HEK293T (cell line): ENCODE measurements around the gene BCL2L15.

ENCODE experiments used
- CTCF ChIA-PET: fragments of 350-600 bp; formaldehyde crosslinking; extraction: SDS; loops from one replicate; lab custom pipeline; 2021; ENCODE audit warnings: antibody characterized with exemption, inconsistent platforms; lab: Yijun Ruan, JAX
- POLR2A ChIA-PET: fragments of 350-600 bp; formaldehyde crosslinking; extraction: SDS; loops from one replicate; lab custom pipeline; 2020; ENCODE audit warnings: antibody characterized with exemption, inconsistent platforms; lab: Yijun Ruan, JAX
- DNase-seq: peaks from one replicate; pipeline ENCODE4 v3.0.0; 2012; ENCODE audit warnings: mixed read lengths; ENCODE audit errors: extremely low spot score
- ARNT ChIP-seq: fragments of 450-650 bp; IDR thresholded peaks from 2 replicates; pipeline ENCODE4 v1.6.1; 2017; ENCODE audit warnings: mild to moderate bottlenecking
- BHLHE40 ChIP-seq: fragments of 450-650 bp; IDR thresholded peaks from 2 replicates; pipeline ENCODE4 v1.6.1; 2016; ENCODE audit warnings: mild to moderate bottlenecking, moderate library complexity, borderline replicate concordance
- CTBP1 ChIP-seq: fragments of 450-650 bp; IDR thresholded peaks from 2 replicates; pipeline ENCODE4 v1.6.1; 2016; ENCODE audit warnings: borderline replicate concordance
- ELF4 ChIP-seq: fragments of 450-650 bp; IDR thresholded peaks from 2 replicates; pipeline ENCODE4 v1.6.1; 2017; ENCODE audit warnings: antibody characterized with exemption
- FOXA1 ChIP-seq: fragments of 450-650 bp; IDR thresholded peaks from 2 replicates; pipeline ENCODE4 v1.6.1; 2016; ENCODE audit warnings: mild to moderate bottlenecking
- FOXK2 ChIP-seq: fragments of 450-650 bp; IDR thresholded peaks from 2 replicates; pipeline ENCODE4 v1.6.1; 2016; ENCODE audit warnings: mild to moderate bottlenecking
- FOXM1 ChIP-seq: fragments of 450-650 bp; IDR thresholded peaks from 2 replicates; pipeline ENCODE4 v1.6.1; 2017; ENCODE audit warnings: mild to moderate bottlenecking, borderline replicate concordance
- HDGF ChIP-seq: fragments of 450-650 bp; IDR thresholded peaks from 2 replicates; pipeline ENCODE4 v1.6.1; 2017; ENCODE audit warnings: antibody characterized with exemption, borderline replicate concordance
- L3MBTL2 ChIP-seq: fragments of 450-650 bp; conservative IDR thresholded peaks from 2 replicates; pipeline ENCODE4 v1.6.1; 2016; ENCODE audit warnings: mild to moderate bottlenecking
- LEF1 ChIP-seq: fragments of 450-650 bp; IDR thresholded peaks from 2 replicates; pipeline ENCODE4 v1.6.1; 2017; ENCODE audit warnings: mild to moderate bottlenecking, borderline replicate concordance
- NFRKB ChIP-seq: fragments of 450-650 bp; IDR thresholded peaks from 2 replicates; pipeline ENCODE4 v1.6.1; 2016; ENCODE audit warnings: mild to moderate bottlenecking, moderate library complexity
- PKNOX1 ChIP-seq: fragments of 450-650 bp; IDR thresholded peaks from 2 replicates; pipeline ENCODE4 v1.6.1; 2016
- SP1 ChIP-seq: fragments of 450-650 bp; IDR thresholded peaks from 2 replicates; pipeline ENCODE4 v1.6.1; 2017
- SUZ12 ChIP-seq: fragments of 450-650 bp; IDR thresholded peaks from 2 replicates; pipeline ENCODE4 v1.6.1; 2016; ENCODE audit warnings: mild to moderate bottlenecking
- ZNF384 ChIP-seq: fragments of 450-650 bp; IDR thresholded peaks from 2 replicates; pipeline ENCODE4 v1.6.1; 2016

BCL2L15 gene

GRCh38 chr1:113834716-113835115 lies 52.7 kb downstream of the BCL2L15 start:
- DNase-seq: no peak
- ChIA-PET POLR2A (interaction anchor here (1.7 kb wide), 2 partner anchors 70 to 94 kb away, joined by 5 to 6 read pairs; partner anchors contain the start of genes AP4B1 and HIPK1), CTCF (interaction anchor here (1.7 kb wide), 1 partner anchor 448 kb away, joined by 5 read pairs; no protein-coding TSS in a partner anchor)
- TF ChIP-seq ELF4: no peak
- no peak for TF ChIP-seq ZNF384
- no peak for TF ChIP-seq BHLHE40
- TF ChIP-seq FOXA1: no peak
- TF ChIP-seq CTBP1: no peak
- TF ChIP-seq FOXM1: no peak
- TF ChIP-seq LEF1: no peak
- TF ChIP-seq SUZ12: no peak
- no peak for TF ChIP-seq ARNT
- TF ChIP-seq PKNOX1: no peak
- no peak for TF ChIP-seq FOXK2
- TF ChIP-seq NFRKB: no peak
- no peak for TF ChIP-seq L3MBTL2
- no peak for TF ChIP-seq SP1
- TF ChIP-seq HDGF: no peak
